ENCODE measurements around the gene OXSR1. TPM values are rescaled to one million over a fixed set of nuclear protein-coding genes. Genes with fewer than 3 reads are reported as not detected.

Gene OXSR1
- total and polyA plus RNA-seq, 8 donors, result 7.0 to 49.9 (median 19.8) TPM

DNA sequence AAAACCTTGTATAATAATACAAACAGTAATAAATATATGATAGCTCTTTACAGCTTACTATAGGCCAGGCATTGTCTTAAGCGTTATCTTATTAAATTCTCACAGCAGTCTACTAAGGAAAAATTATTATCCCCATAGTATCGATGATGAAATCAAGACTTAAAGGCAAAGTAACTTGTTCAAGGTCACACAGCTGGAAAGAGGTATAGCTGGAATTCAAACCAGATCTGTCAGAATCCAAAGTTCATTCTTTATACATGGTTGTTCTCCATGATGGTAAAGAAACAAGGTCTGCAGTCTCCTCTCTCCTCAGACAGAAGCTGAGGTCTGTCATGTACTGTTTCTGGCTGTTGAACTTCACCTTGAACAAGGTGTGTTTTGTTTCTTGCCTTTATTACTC is 84.9 kb downstream of the OXSR1 start:
- Histone ChIP-seq H3K4me1 (peaks cover 0 to 9% (median 2%) of the 10 kb centered on the region in 4 donors), H3K4me3 (no peak overlapping the region), H3K9me3 (no peaks in the 10 kb centered on the region), H3K27ac (no peak overlapping the region), H3K27me3 (no peaks in the 10 kb centered on the region), H3K36me3 (peaks cover 22 to 97% (median 95%) of the 10 kb centered on the region in 4 donors)
- TF ChIP-seq POLR2A (IDR thresholded peaks at IDR 0.05), result no peak
- no peak for TF ChIP-seq POLR2AphosphoS5 (IDR thresholded peaks at IDR 0.05)
- TF ChIP-seq EP300 (IDR thresholded peaks at IDR 0.05), result no peak
- TF ChIP-seq, protein P1, sequence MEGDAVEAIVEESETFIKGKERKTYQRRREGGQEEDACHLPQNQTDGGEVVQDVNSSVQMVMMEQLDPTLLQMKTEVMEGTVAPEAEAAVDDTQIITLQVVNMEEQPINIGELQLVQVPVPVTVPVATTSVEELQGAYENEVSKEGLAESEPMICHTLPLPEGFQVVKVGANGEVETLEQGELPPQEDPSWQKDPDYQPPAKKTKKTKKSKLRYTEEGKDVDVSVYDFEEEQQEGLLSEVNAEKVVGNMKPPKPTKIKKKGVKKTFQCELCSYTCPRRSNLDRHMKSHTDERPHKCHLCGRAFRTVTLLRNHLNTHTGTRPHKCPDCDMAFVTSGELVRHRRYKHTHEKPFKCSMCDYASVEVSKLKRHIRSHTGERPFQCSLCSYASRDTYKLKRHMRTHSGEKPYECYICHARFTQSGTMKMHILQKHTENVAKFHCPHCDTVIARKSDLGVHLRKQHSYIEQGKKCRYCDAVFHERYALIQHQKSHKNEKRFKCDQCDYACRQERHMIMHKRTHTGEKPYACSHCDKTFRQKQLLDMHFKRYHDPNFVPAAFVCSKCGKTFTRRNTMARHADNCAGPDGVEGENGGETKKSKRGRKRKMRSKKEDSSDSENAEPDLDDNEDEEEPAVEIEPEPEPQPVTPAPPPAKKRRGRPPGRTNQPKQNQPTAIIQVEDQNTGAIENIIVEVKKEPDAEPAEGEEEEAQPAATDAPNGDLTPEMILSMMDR (IDR thresholded peaks at IDR 0.05), result no peak
- WGBS, 5 donors, result 86 to 97% (median 96%) methylated on average over 2 of the region's 2 CpGs
- no peak for DNase-seq
- intact Hi-C loops (cut with DNase I; ENCODE audit: low total_unique reads), result no loop called here

DNA sequence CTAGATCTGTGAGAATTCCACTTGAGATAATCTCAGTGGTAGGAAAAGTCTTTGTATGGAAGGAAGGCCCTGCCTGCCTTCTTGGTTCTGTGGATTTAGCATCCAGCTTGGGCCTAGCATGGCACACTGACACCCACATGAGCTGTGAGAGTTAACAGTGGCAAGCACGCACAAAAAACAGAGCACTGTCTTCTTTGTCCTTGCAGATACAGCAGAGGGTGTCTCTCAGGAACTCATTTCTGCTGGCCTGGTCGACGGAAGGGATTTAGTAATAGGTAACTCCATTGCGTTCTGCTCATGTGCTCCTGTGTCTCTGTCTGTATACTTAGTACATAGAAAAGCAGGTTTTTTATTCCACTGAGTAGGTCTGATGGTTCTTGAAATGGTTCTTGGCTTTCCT is 85.9 kb downstream of the OXSR1 start:
- H3K4me3 ChIP-seq, result no peak overlapping the region
- 93 to 97% (median 96%) methylated on average over 4 of the region's 4 CpGs for WGBS, 5 donors
- intact Hi-C loops (cut with DNase I; ENCODE audit: low total_unique reads), result no loop called here
- H3K9me3 ChIP-seq, result no peaks in the 10 kb centered on the region
- no peak overlapping the region for H3K27ac ChIP-seq
- no peaks in the 10 kb centered on the region for H3K27me3 ChIP-seq
- H3K36me3 ChIP-seq, result peaks cover 22 to 90% (median 89%) of the 10 kb centered on the region in 4 donors
- peaks cover 0 to 9% (median 2%) of the 10 kb centered on the region in 4 donors for H3K4me1 ChIP-seq
- DNase-seq, result no peak
- TF ChIP-seq POLR2A (IDR thresholded peaks at IDR 0.05) (no peak), POLR2AphosphoS5 (IDR thresholded peaks at IDR 0.05) (no peak), EP300 (IDR thresholded peaks at IDR 0.05) (no peak)
- TF ChIP-seq, protein P1 (IDR thresholded peaks at IDR 0.05), result no peak

GRCh38 chr3:38253704-38254103 is 88.4 kb downstream of the OXSR1 start:
- no peak for TF ChIP-seq POLR2A (IDR thresholded peaks at IDR 0.05)
- no peak for TF ChIP-seq EP300 (IDR thresholded peaks at IDR 0.05)
- TF ChIP-seq POLR2AphosphoS5 (IDR thresholded peaks at IDR 0.05), result no peak
- TF ChIP-seq, protein P1 (IDR thresholded peaks at IDR 0.05), result no peak
- no peak overlapping the region for H3K27ac ChIP-seq
- H3K27me3 ChIP-seq, result no peaks in the 10 kb centered on the region
- WGBS, 5 donors, result 91 to 97% (median 93%) methylated on average over 4 of the region's 4 CpGs
- H3K4me3 ChIP-seq, result no peak overlapping the region
- peaks cover 22 to 65% (median 64%) of the 10 kb centered on the region in 4 donors for H3K36me3 ChIP-seq
- H3K9me3 ChIP-seq, result no peaks in the 10 kb centered on the region
- intact Hi-C loops (cut with DNase I; ENCODE audit: low total_unique reads), result no loop called here
- no peak for DNase-seq
- H3K4me1 ChIP-seq, result peaks cover 0 to 3% (median 0%) of the 10 kb centered on the region in 4 donors

DNA sequence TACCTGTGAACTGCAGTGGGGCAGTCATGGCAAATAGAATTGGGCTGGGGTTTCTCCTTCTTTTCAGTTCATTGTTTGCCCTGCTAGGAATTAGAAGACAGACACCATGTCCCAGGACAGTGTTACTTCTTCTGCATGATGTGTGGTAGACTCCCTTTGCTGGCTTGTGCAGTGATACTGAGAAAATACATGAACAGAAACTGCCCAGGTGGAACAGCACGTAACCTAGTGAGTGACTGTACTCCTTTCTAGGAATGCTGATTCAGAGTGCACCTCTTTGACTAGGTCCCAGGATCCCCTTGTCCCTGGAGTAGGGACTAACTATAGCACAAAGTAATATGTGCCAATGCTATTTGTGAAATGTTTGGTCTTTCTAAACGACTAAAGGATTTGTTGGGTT is 89.5 kb downstream of the OXSR1 start:
- H3K4me1 ChIP-seq, result peaks cover 0 to 3% (median 0%) of the 10 kb centered on the region in 4 donors
- TF ChIP-seq, protein P1 (IDR thresholded peaks at IDR 0.05), result no peak
- TF ChIP-seq EP300 (IDR thresholded peaks at IDR 0.05), result no peak
- TF ChIP-seq POLR2A (IDR thresholded peaks at IDR 0.05), result no peak
- TF ChIP-seq POLR2AphosphoS5 (IDR thresholded peaks at IDR 0.05), result no peak
- H3K36me3 ChIP-seq, result peaks cover 22 to 53% (median 52%) of the 10 kb centered on the region in 4 donors
- H3K27me3 ChIP-seq, result no peaks in the 10 kb centered on the region
- H3K9me3 ChIP-seq, result no peaks in the 10 kb centered on the region
- no peak overlapping the region for H3K27ac ChIP-seq
- DNase-seq, result no peak
- no peak overlapping the region for H3K4me3 ChIP-seq
- intact Hi-C loops (cut with DNase I; ENCODE audit: low total_unique reads), result no loop called here
- whole genome bisulfite sequencing, 5 donors, result 87 to 97% (median 88%) methylated on average over 2 of the region's 2 CpGs

Data from stomach (tissue), 9 donors.